ENCODE data around the gene HNF4A. TPM values are rescaled to one million over a fixed set of nuclear protein-coding genes. Genes with fewer than 3 reads are reported as not detected.

Gene HNF4A
- total RNA-seq, 2 donors from 2014 or later: 28.3 to 28.5 TPM

- DNase-seq (no peak), ATAC-seq (no peak)
- intact Hi-C loops (cut with DNase I): no loop called here
- no peak overlapping the region for H3K27ac ChIP-seq
- no peaks in the 10 kb centered on the region for H3K4me1 ChIP-seq
- 78 to 83% methylated on average over 7 of the region's 7 CpGs for WGBS, 2 donors
- TF ChIP-seq POLR2A (IDR thresholded peaks at IDR 0.05) (no peak), CTCF (IDR thresholded peaks at IDR 0.05) (no peak)
- no peaks in the 10 kb centered on the region for H3K27me3 ChIP-seq
- no peaks in the 10 kb centered on the region for H3K9me3 ChIP-seq
- H3K4me3 ChIP-seq: no peak overlapping the region
- H3K36me3 ChIP-seq (replicated peaks in 1 of 2; ENCODE audit: insufficient read depth in 1 of 2, low read depth in 2 of 2): no peaks in the 10 kb centered on the region
These were observed 95.5 kb downstream of the HNF4A start for GRCh38 chr20:44450903-44451450.

GRCh38 chr20:44454306-44454963 lies 98.9 kb downstream of the HNF4A start:
- no peaks in the 10 kb centered on the region for H3K9me3 ChIP-seq
- no peaks in the 10 kb centered on the region for H3K4me1 ChIP-seq
- intact Hi-C loops (cut with DNase I): no loop called here
- no peaks in the 10 kb centered on the region for H3K36me3 ChIP-seq (replicated peaks in 1 of 2; ENCODE audit: insufficient read depth in 1 of 2, low read depth in 2 of 2)
- no peak for DNase-seq
- no peak overlapping the region for H3K4me3 ChIP-seq
- no peak overlapping the region for H3K27ac ChIP-seq
- 79 to 88% methylated on average over 7 of the region's 7 CpGs for WGBS, 2 donors
- TF ChIP-seq POLR2A (IDR thresholded peaks at IDR 0.05) (no peak), CTCF (IDR thresholded peaks at IDR 0.05) (no peak)
- H3K27me3 ChIP-seq: no peaks in the 10 kb centered on the region
- ATAC-seq: no peak

- WGBS, 2 donors: 62 to 67% methylated on average over 3 of the region's 3 CpGs
- H3K27me3 ChIP-seq: no peaks in the 10 kb centered on the region
- H3K4me3 ChIP-seq: no peak overlapping the region
- no peak for DNase-seq
- no peak overlapping the region for H3K27ac ChIP-seq
- H3K9me3 ChIP-seq: no peaks in the 10 kb centered on the region
- H3K4me1 ChIP-seq: no peaks in the 10 kb centered on the region
- intact Hi-C loops (cut with DNase I): no loop called here
- H3K36me3 ChIP-seq (replicated peaks in 1 of 2; ENCODE audit: insufficient read depth in 1 of 2, low read depth in 2 of 2): no peaks in the 10 kb centered on the region
- ATAC-seq: no peak
- TF ChIP-seq CTCF (IDR thresholded peaks at IDR 0.05) (no peak), POLR2A (IDR thresholded peaks at IDR 0.05) (no peak)
These were observed 99.6 kb downstream of the HNF4A start for GRCh38 chr20:44455126-44455525.

- TF ChIP-seq CTCF (IDR thresholded peaks at IDR 0.05): no peak
- TF ChIP-seq POLR2A (IDR thresholded peaks at IDR 0.05): no peak
- intact Hi-C loops (cut with DNase I): no loop called here
- 82 to 93% methylated on average over 8 of the region's 8 CpGs for WGBS, 2 donors
These were observed 101.1 kb downstream of the HNF4A start for GRCh38 chr20:44456611-44457010.

GRCh38 chr20:44457016-44457415 lies 101.5 kb downstream of the HNF4A start:
- H3K9me3 ChIP-seq: no peaks in the 10 kb centered on the region
- whole genome bisulfite sequencing, 2 donors: 60 to 63% methylated on average over 6 of the region's 6 CpGs
- DNase-seq: no peak
- H3K27ac ChIP-seq: no peak overlapping the region
- peaks cover 13% of the 10 kb centered on the region for H3K4me1 ChIP-seq
- intact Hi-C loops (cut with DNase I): no loop called here
- H3K27me3 ChIP-seq: no peaks in the 10 kb centered on the region
- TF ChIP-seq CTCF (IDR thresholded peaks at IDR 0.05): no peak
- no peak for TF ChIP-seq POLR2A (IDR thresholded peaks at IDR 0.05)
- no peak overlapping the region for H3K4me3 ChIP-seq
- ATAC-seq: no peak
- no peaks in the 10 kb centered on the region for H3K36me3 ChIP-seq (replicated peaks in 1 of 2; ENCODE audit: insufficient read depth in 1 of 2, low read depth in 2 of 2)

More at GRCh38 chr20:44456611-44457010, 101.1 kb downstream of the HNF4A start:
- no peaks in the 10 kb centered on the region for H3K9me3 ChIP-seq
- ATAC-seq (no peak), DNase-seq (no peak)
- peaks cover 9% of the 10 kb centered on the region for H3K4me1 ChIP-seq
- H3K27me3 ChIP-seq: no peaks in the 10 kb centered on the region
- no peak overlapping the region for H3K27ac ChIP-seq
- no peaks in the 10 kb centered on the region for H3K36me3 ChIP-seq (replicated peaks in 1 of 2; ENCODE audit: insufficient read depth in 1 of 2, low read depth in 2 of 2)
- H3K4me3 ChIP-seq: no peak overlapping the region

Data from body of pancreas (tissue), 4 donors.